ENCODE measurements around the gene FDX1. TPM values are rescaled to one million over a fixed set of nuclear protein-coding genes. Genes with fewer than 3 reads are reported as not detected.

FDX1 gene
- total RNA-seq, 1 donor from 2014 or later, result 15.8 TPM

DNA sequence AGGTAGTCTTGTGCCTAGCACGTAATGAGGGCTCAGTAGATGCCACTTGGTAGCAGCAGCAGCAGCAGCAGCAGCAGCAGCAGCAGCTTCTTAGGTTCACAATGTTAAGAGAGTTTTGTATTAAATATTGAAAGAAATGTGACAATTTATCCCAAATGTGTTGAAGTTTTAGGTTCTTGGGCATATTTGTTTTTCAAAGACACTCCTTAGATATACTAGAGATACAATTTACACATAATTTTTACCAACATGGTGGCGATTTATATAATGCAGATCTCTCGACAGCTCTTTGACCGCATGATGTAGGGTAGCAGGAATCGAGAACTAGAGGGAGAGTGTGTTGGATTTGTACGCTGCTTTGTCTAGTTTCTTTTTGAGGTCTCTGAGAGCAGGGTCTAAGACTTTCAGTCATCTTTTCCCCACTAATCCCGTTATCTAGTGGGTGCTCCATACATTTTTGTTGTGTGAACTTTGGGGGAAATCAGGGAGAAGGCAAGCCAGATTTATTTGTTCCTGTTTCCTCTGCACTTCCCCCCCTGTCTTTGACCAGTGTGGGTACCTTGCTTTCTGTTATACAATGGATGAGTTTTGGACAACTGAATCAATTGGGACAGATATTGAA lies 1.4 kb downstream of the FDX1 start:
- DNase-seq, result no peak

DNA sequence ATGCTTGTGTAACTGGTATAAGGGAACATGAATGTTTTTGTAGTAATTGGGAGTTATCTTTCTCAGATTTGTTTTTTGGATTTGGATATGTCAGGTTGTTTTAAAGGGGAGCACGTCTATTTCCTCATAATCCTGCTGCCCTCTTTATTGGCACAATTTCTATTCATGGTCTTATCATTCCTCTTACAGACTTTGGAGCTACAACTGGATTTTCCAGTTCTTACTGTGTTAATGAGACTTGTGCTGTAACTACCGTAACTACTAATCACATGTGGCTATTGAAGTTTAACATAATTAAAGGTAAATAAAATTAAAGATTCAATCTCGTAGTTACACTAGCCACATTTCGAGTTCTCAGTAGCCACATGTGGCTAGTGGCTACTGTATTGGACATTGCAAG lies 1.9 kb downstream of the FDX1 start:
- no peak for DNase-seq

GRCh38 chr11:110432713-110433392 lies 3.1 kb downstream of the FDX1 start:
- DNase-seq, result no peak

DNA sequence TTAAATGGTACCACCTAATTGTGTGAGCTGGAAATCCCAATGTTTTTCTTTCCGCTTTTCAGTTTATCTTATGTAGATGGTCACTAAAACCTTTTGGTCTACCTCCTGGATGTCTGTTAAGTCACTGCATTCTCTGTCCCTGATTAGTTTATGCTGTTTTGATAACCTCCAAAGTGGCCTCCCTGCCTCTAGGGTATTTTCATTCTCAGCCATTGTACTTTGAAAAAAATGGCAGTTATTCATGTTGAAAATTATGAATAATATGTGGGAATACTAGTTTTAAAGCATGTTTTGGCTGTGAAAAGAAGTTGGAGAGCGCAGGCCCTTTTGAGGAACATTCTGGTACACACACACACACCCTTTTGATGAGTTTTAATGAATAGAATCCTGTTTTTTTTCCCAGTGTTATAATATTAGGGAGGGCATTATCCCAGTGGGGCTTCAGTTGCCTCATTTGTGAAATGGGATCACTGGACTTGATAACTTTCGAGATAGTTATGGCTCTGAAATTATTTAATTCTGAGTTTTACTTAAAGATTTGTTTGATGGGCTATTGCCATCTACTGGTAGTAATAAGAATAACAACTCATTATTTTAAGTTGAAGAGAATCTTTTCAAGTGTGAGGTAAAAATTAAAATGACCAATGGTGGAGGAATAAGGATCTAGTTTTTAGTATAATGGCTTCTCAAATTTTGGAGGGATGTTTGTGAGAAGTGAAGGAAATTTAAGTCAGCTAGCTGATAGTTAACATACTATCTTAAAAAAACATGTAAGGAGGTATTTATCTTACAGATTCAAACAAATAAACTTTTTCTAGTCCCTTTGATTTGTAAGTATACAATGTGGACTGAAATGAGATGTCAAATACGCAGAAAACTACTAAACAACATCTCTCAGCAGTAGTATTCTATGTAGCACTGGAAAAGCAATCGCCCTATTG lies 3.9 kb downstream of the FDX1 start:
- no peak for DNase-seq

DNA sequence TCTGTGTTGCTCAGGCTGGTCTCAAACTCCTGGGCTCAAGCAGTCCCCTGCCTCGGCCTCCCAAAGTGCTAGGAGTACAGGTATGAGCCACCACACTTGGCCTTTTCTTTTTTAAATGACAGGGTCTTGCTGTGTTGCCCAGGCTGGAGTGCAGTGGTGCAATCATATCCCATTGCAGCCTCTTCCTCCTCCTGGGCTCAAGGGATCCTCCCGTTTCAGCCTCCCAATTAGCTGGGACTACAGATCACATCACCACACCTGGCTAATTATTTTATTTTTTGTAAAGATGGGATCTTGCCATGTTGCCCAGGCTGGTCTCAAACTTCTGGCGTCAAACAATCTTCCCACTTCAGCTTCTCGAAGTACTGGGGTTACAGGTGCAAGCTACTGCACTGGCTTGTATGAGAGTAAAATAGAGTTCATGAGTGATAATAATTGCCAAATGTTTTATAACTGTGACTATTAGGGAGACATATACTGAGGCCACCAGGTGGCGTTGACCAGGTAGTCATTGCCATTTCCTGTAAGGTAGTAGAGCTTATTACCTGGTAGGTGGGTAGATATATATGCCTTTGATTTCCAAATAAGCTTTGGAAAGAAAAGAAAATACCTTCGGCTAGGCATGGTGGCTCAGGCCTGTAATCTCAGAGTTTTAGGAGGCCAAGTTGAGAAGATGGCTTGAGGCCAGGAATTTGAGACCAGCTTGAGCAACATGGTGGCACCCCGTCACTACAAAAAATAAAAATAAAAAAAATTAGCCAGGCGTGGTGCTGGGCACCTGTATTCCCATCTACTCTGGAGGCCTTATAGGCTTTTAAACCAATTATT lies 5.4 kb downstream of the FDX1 start:
- DNase-seq, result no peak

- no peak for DNase-seq
These were observed 6.3 kb downstream of the FDX1 start for GRCh38 chr11:110435780-110436717.

DNA sequence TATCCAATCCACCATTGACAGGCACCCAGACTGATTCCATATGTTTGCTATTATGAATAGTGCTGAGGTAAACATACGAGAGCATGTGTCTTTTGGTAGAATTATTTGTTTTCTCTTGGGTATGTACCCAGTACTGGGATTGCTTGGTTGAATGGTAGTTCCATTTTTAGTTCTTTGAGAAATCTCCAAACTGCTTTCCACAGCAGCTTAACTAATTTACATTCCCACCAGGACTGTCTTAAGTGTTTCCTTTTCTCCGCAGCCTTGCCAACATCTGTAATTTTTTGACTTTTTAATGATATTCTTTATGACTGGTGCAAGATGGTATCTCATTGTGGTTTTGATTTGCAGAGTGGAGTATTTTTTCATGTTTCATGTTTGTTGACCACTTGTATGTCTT lies 8.3 kb downstream of the FDX1 start:
- DNase-seq, result no peak

DNA sequence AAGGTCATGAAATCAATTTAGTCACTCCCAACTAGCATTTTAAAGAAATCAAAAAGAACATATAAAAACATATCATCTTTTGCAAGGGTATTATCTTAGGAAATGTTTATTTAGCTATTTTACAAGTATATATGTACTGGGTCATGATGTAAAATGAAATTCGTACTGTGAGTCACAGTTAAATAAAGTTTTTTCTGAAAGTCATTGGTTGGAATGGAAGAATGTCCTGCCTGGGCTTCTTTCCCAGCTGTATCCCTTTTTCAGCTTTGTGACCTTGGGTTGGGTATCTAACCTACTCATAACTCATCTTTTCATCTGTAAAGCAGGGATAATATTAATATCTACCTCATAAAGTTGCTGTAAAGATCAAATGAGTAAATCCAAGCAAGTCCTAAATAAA lies 15.7 kb downstream of the FDX1 start:
- DNase-seq, result no peak

- DNase-seq, result no peak
These were observed 16.3 kb downstream of the FDX1 start for GRCh38 chr11:110446061-110446460.

GRCh38 chr11:110446594-110446993 lies 16.8 kb downstream of the FDX1 start:
- DNase-seq, result no peak

DNA sequence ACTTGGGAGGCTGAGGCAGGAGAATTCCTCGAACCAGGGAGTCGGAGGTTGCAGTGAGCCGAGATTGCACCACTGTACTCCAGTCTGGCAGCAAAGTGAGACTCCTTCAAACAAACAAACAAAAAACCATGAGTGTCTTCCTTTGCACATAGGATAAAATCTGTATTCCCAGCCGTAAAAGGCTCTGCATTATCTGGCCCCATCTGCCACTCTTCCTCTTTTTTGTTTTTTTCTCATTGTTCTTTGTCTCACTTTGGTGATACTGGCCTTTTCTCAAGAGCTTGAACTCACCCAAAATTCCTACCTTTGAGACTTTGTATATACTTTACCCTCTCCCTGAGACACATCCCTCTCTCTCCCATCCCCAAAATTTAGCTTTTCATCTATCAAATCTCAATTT lies 17.6 kb downstream of the FDX1 start:
- DNase-seq, result no peak

DNA sequence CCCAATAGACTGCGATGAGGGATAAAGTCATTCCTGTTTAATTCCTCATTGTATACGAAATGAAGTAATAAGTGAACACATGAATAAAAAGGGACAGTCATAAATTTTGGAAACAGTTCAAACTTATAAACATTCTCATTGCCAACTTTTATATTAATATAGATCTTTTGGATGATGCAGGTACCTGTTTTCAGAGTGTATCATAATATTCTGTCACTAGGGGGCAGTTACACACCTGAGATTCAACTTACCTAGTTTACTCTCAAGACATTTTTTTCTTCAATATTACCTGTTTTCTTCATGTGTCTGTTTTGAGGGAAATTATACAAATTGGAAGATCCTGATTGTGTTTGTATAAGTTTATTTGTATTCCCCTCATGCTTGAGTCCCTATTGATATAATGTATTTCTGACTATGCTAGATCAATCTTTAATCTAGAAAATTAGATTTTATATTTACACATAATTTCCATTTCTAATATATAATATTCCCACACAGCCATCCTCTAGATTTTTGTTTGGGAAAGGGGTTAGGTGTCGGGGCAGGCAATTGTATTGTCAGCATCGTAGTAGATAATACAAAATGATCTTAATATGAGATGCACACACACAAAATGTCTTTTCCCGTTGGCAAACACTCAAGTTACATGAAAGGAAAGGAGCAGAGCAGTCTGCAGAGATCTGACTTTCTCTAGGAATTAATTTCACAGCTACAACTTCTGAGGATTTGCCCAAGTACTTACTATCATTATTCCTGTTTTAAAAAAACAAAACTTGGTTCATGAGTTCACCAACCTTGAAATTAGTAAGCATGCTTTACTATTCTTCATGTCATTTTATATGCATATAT lies 18.4 kb downstream of the FDX1 start:
- no peak for DNase-seq

DNA sequence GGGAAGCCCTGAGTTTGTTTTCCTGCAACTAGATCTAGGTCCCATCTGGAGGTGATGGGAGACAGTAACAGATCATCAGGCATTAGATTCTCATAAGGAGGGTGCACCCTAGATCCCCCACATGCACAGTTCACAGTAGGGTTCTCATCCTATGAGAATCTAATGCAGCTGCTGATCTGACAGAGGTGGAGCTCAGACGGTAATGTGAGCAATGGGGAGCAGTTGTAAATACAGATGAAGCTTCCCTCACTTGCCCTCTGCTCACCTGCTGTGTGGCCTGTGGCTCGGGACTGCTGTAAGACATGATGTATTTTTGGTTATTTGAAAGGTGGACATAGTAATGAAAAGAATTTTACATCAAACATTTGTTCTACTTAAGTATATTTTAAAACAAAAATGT lies 20.5 kb downstream of the FDX1 start:
- DNase-seq, result no peak

- DNase-seq, result no peak
These were observed 23.0 kb downstream of the FDX1 start for GRCh38 chr11:110452720-110453119.

- DNase-seq, result no peak
These were observed 24.1 kb downstream of the FDX1 start for GRCh38 chr11:110453684-110454354.

DNA sequence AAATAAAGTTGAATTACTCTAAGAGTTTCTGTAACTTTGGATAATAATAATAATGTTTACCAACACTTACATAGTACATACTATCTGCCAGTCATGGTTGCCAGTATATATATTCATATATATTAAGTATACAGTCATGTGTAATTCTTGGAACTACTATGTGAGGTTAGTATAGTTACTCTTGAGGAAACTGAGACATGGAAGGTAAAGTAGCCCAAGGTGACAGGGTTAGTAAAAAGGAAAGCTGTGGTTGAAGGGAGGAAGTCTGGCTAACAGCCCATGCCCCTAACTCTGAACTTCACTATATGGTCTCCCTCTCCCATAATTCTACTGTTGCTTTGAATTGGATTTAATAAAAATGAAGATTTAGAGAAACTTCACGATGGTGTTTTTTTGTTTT lies 24.9 kb downstream of the FDX1 start:
- DNase-seq, result no peak

DNA sequence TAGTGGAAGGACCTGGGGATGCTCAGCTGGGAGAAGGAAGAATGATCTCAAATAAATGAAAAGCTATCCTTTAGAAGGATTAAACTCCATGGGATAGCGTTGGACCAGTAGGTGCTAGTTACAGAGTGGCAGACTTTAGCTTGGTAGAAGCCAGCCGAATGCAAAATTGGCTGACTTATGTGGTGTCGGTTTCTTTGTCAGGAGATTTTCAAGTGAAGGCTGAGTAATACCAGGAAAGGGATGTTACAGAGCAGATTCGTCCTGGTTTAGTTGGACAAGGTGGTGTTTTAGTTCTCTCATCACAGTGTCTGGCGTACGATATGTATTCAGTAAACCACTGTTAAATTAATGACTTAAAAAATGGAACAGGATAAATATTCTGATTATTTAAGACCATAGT lies 26.0 kb downstream of the FDX1 start:
- DNase-seq, result no peak

GRCh38 chr11:110463153-110463552 lies 33.4 kb downstream of the FDX1 start:
- no peak for DNase-seq

- DNase-seq, result no peak
These were observed 35.5 kb downstream of the FDX1 start for GRCh38 chr11:110465231-110465630.

GRCh38 chr11:110467556-110467955 lies 37.8 kb downstream of the FDX1 start:
- DNase-seq, result no peak

All from occipital lobe (tissue), 2 donors.